ENCODE results near the gene PGGHG. TPM values are rescaled to one million over a fixed set of nuclear protein-coding genes. Genes with fewer than 3 reads are reported as not detected.

The PGGHG gene
- total and polyA plus RNA-seq, 10 of the 15 experiments (the other 5 are each of a cell fraction or from before 2014, with no cell fraction given), result 0.10 to 8.3 (median 1.8) TPM

DNA sequence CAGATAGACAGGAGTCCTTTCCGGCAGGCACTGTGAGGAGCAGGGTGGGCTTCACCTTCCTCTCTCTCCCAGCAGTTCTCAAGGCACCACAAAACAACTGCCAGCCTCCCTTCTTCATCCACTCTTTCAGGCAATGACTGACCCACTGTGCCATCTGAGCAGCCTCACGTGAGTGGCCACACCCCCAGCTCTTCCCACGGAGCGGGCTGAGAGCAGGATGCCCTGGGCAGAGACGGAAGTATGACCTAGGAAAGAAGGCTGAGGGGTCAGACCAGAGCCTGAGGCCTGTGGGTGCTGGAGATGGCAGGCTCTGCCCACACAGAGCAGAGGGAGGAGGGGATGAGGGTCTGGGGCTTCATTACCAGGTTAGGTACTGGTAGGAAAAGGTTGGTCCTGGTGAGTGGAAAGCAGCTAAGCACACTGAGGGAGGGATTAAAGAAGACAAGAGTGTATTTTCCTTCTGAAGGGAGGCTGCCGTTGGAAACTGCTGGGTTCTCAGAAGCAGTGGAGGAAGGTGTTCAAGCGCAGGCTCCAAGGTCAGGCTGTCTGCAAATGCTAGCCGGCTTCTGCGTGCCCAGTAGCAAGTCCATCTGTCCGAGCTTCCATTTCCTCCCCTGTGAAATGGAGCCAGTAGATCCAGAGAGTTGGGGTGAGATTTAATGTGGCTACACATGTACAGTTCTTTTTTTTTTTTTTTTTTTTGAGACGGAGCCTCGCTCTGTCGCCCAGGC lies 6.1 kb upstream of the PGGHG start:
- Histone ChIP-seq H3K9ac (ENCODE audit: control insufficient read depth, insufficient read depth, low read length) (no peak overlapping the region), H3K79me2 (ENCODE audit: control insufficient read depth, insufficient read depth, low read length) (no peaks in the 10 kb centered on the region), H2AFZ (ENCODE audit: control insufficient read depth, low read depth, low read length) (no peak overlapping the region), H3K27me3 (replicated peaks in 1 of 2; ENCODE audit: control insufficient read depth in 2 of 2, insufficient read depth in 2 of 2, low read length in 1 of 2) (peaks cover 15 to 21% of the 10 kb centered on the region in 2 experiments), H3K9me3 (replicated peaks; ENCODE audit: control insufficient read depth, insufficient read depth, low read length) (no peaks in the 10 kb centered on the region), H3K4me1 (ENCODE audit: control insufficient read depth, insufficient read depth, low read length) (no peaks in the 10 kb centered on the region; the same call in 1 of the 2 replicates), H3K27ac (ENCODE audit: control insufficient read depth, insufficient read depth) (no peak overlapping the region), H3K36me3 (ENCODE audit: control insufficient read depth in 2 of 2, insufficient read depth in 2 of 2, low read length in 1 of 2) (no peaks in the 10 kb centered on the region), H4K20me1 (ENCODE audit: control insufficient read depth, insufficient read depth) (no peaks in the 10 kb centered on the region), H3K4me3 (no peak overlapping the region), H3K4me2 (ENCODE audit: control insufficient read depth, insufficient read depth) (no peak overlapping the region)
- DNase-seq (ENCODE audit: low read depth, low spot score), result no peak
- no TSS peak for BruUV-seq (replicated peaks)
- ChIA-PET SMC1A (ENCODE audit: uncharacterized antibody, unreplicated experiment) (interaction anchor here (0.8 kb wide), 1 partner anchor 45 kb away, joined by 3 read pairs; no protein-coding TSS in a partner anchor), POLR2A (interaction anchor here (0.6 to 1.1 kb wide), 4 partner anchors 13 to 140 kb away, joined by 3 to 6 read pairs (median 4); no protein-coding TSS in a partner anchor), RAD21 (ENCODE audit: unreplicated experiment) (interaction anchor here (0.6 kb wide), 1 partner anchor 32 kb away, joined by 3 read pairs; no protein-coding TSS in a partner anchor), CTCF (no interaction called here)
- intact Hi-C loops (cut with micrococcal nuclease; ENCODE audit: unreplicated experiment), result no loop called here
- no peak for ATAC-seq
- no peak for TF ChIP-seq CHD2 (IDR thresholded peaks at IDR 0.05; ENCODE audit: borderline replicate concordance, low read depth, low read length)
- TF ChIP-seq BHLHE40 (IDR thresholded peaks at IDR 0.05; ENCODE audit: borderline replicate concordance in 1 of 2, low read depth in 2 of 2, low read length in 1 of 2), result 0 out of 4 replicates have a peak, but pooled peaks of 1 of the 2 experiments have one; percentile 28
- 58% methylated on average over 10 of the region's 13 CpGs for WGBS (ENCODE audit: insufficient coverage, insufficient replicate concordance, low lambda C conversion rate, missing lambda C conversion rate)
- no peak for FAIRE-seq
- in situ Hi-C loops (cut with MboI), result no loop called here

DNA sequence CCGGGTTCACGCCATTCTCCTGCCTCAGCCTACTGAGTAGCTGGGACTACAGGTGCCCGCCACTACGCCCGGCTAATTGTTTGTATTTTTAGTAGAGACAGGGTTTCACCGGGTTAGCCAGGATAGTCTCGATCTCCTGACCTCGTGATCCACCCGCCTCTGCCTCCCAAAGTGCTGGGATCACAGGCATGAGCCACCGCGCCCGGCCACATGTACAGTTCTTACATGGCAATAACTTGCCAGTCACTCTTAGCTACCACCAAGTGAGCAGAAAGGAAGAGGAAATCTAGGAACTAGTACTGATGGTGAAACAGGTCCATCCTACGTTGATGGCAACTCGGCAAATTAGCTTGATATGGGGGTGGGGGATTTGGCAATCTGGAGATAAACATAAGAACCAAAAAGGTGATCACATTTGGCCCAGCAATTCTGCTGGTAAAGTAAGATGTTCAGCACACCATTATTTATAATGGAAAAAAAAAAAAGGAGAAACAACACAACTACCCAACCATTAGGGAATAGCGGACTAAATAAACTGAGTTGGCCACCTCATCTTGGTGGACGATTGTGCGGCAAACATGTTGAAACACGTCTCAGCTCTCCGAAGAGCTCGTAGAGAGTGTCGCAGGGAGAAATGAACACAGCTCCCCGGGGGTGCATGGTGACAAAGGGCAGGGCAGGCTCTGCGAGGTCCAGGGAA lies 5.4 kb upstream of the PGGHG start:
- DNase-seq (ENCODE audit: low read depth, low spot score) (no peak), ATAC-seq (no peak), FAIRE-seq (no peak)
- 66% methylated on average over 20 of the region's 23 CpGs for WGBS (ENCODE audit: insufficient coverage, insufficient replicate concordance, low lambda C conversion rate, missing lambda C conversion rate)
- no peak overlapping the region for H2AFZ ChIP-seq (ENCODE audit: control insufficient read depth, low read depth, low read length)
- H4K20me1 ChIP-seq (ENCODE audit: control insufficient read depth, insufficient read depth), result no peaks in the 10 kb centered on the region
- CTCF ChIA-PET, result interaction anchor here (0.7 kb wide), 1 partner anchor 12 kb away, joined by 3 read pairs; no protein-coding TSS in a partner anchor
- in situ Hi-C loops (cut with MboI) (no loop called here), intact Hi-C loops (cut with micrococcal nuclease; ENCODE audit: unreplicated experiment) (no loop called here)
- BruUV-seq (replicated peaks), result no TSS peak
- RAD21 ChIA-PET (ENCODE audit: unreplicated experiment), result interaction anchor here (1.3 kb wide), 1 partner anchor 37 kb away, joined by 4 read pairs; no protein-coding TSS in a partner anchor
- no peak overlapping the region for H3K9ac ChIP-seq (ENCODE audit: control insufficient read depth, insufficient read depth, low read length)
- H3K4me1 ChIP-seq (ENCODE audit: control insufficient read depth, insufficient read depth, low read length), result peaks cover 5% of the 10 kb centered on the region; the same call in 1 of the 2 replicates
- no peak overlapping the region for H3K27ac ChIP-seq (ENCODE audit: control insufficient read depth, insufficient read depth)
- no peaks in the 10 kb centered on the region for H3K79me2 ChIP-seq (ENCODE audit: control insufficient read depth, insufficient read depth, low read length)
- H3K36me3 ChIP-seq (ENCODE audit: control insufficient read depth in 2 of 2, insufficient read depth in 2 of 2, low read length in 1 of 2), result no peaks in the 10 kb centered on the region
- peaks cover 15 to 21% of the 10 kb centered on the region in 2 experiments for H3K27me3 ChIP-seq (replicated peaks in 1 of 2; ENCODE audit: control insufficient read depth in 2 of 2, insufficient read depth in 2 of 2, low read length in 1 of 2)
- POLR2A ChIA-PET, result interaction anchor here (0.6 to 1.5 kb wide), 5 partner anchors 9 to 26 kb away, joined by 3 to 5 read pairs (median 3); no protein-coding TSS in a partner anchor
- no peak overlapping the region for H3K4me2 ChIP-seq (ENCODE audit: control insufficient read depth, insufficient read depth)
- SMC1A ChIA-PET (ENCODE audit: uncharacterized antibody, unreplicated experiment), result no interaction called here
- H3K9me3 ChIP-seq (replicated peaks; ENCODE audit: control insufficient read depth, insufficient read depth, low read length), result no peaks in the 10 kb centered on the region
- no peak overlapping the region for H3K4me3 ChIP-seq
- TF ChIP-seq ZNF207 (IDR thresholded peaks at IDR 0.05; ENCODE audit: borderline replicate concordance) (no peak), BRCA1 (IDR thresholded peaks at IDR 0.05; ENCODE audit: low read depth, low read length) (no peak), ZNF24 (IDR thresholded peaks at IDR 0.05) (no peak), NR2C2 (IDR thresholded peaks at IDR 0.05; ENCODE audit: borderline replicate concordance, control insufficient read depth, insufficient read length, low read depth) (no peak), MXI1 (IDR thresholded peaks at IDR 0.05; ENCODE audit: low read depth, low read length) (no peak), PML (IDR thresholded peaks at IDR 0.05; ENCODE audit: low read length) (no peak)
- TF ChIP-seq, protein P1, sequence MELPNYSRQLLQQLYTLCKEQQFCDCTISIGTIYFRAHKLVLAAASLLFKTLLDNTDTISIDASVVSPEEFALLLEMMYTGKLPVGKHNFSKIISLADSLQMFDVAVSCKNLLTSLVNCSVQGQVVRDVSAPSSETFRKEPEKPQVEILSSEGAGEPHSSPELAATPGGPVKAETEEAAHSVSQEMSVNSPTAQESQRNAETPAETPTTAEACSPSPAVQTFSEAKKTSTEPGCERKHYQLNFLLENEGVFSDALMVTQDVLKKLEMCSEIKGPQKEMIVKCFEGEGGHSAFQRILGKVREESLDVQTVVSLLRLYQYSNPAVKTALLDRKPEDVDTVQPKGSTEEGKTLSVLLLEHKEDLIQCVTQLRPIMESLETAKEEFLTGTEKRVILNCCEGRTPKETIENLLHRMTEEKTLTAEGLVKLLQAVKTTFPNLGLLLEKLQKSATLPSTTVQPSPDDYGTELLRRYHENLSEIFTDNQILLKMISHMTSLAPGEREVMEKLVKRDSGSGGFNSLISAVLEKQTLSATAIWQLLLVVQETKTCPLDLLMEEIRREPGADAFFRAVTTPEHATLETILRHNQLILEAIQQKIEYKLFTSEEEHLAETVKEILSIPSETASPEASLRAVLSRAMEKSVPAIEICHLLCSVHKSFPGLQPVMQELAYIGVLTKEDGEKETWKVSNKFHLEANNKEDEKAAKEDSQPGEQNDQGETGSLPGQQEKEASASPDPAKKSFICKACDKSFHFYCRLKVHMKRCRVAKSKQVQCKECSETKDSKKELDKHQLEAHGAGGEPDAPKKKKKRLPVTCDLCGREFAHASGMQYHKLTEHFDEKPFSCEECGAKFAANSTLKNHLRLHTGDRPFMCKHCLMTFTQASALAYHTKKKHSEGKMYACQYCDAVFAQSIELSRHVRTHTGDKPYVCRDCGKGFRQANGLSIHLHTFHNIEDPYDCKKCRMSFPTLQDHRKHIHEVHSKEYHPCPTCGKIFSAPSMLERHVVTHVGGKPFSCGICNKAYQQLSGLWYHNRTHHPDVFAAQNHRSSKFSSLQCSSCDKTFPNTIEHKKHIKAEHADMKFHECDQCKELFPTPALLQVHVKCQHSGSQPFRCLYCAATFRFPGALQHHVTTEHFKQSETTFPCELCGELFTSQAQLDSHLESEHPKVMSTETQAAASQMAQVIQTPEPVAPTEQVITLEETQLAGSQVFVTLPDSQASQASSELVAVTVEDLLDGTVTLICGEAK (IDR thresholded peaks at IDR 0.05; ENCODE audit: borderline replicate concordance), result no peak

Measured in GM12878 (cell line).